ENCODE results near the gene SLC10A2. TPM values are rescaled to one million over a fixed set of nuclear protein-coding genes. Genes with fewer than 3 reads are reported as not detected.

The SLC10A2 gene
- total RNA-seq, 2 donors from 2014 or later: not detected

DNA sequence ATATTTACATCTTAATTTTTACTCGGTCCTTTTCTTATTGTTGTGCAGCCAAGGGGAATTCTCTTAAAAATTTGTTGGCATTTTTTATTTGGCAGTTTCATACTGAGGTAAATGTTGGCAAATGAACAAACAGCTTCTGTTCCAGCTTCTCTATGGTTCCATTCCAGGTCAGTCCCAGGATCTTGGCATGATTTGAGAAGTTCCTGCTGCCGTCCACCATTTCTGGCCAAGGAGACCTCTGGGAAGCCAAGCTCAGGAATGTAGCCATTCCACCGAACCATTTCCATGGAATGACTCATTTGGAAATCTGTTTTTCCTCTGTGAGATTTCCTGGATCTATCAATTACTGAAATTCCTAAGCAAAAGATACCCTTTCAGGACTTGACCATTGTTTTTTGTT lies 43.9 kb downstream of the SLC10A2 start:
- no peak overlapping the region for H3K27ac ChIP-seq
- H3K4me3 ChIP-seq: no peak overlapping the region
- ATAC-seq (ENCODE audit: insufficient number of reproducible peaks, low FRiP score, low read depth): no peak
- H3K36me3 ChIP-seq: no peaks in the 10 kb centered on the region
- no peak for DNase-seq (ENCODE audit: low spot score)
- H3K4me1 ChIP-seq (ENCODE audit: control insufficient read depth in 1 of 2, low read depth in 2 of 2): no peaks in the 10 kb centered on the region
- TF ChIP-seq, protein P1, sequence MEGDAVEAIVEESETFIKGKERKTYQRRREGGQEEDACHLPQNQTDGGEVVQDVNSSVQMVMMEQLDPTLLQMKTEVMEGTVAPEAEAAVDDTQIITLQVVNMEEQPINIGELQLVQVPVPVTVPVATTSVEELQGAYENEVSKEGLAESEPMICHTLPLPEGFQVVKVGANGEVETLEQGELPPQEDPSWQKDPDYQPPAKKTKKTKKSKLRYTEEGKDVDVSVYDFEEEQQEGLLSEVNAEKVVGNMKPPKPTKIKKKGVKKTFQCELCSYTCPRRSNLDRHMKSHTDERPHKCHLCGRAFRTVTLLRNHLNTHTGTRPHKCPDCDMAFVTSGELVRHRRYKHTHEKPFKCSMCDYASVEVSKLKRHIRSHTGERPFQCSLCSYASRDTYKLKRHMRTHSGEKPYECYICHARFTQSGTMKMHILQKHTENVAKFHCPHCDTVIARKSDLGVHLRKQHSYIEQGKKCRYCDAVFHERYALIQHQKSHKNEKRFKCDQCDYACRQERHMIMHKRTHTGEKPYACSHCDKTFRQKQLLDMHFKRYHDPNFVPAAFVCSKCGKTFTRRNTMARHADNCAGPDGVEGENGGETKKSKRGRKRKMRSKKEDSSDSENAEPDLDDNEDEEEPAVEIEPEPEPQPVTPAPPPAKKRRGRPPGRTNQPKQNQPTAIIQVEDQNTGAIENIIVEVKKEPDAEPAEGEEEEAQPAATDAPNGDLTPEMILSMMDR (IDR thresholded peaks at IDR 0.05): no peak
- no peaks in the 10 kb centered on the region for H3K9me3 ChIP-seq
- H3K27me3 ChIP-seq (replicated peaks; ENCODE audit: insufficient read depth): no peaks in the 10 kb centered on the region

DNA sequence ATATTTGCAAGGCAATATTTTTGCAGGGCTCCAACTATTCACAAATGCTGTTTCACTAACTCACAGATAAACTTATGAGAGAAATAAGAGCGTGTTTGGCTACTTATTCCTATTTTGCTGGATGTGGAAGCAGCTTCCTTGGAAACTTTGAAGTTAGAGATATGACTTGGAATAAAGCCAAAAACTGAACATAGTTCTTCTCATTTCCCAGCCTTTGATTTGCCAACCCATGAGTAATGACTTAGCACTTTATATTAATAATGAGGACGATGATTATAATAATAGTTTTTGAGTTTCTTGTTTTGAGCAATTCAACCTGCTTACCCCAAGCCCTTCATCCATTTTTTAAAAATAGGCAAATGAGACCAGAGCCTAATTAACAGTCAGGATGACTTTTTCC lies 47.7 kb downstream of the SLC10A2 start:
- ATAC-seq (ENCODE audit: insufficient number of reproducible peaks, low FRiP score, low read depth): no peak

DNA sequence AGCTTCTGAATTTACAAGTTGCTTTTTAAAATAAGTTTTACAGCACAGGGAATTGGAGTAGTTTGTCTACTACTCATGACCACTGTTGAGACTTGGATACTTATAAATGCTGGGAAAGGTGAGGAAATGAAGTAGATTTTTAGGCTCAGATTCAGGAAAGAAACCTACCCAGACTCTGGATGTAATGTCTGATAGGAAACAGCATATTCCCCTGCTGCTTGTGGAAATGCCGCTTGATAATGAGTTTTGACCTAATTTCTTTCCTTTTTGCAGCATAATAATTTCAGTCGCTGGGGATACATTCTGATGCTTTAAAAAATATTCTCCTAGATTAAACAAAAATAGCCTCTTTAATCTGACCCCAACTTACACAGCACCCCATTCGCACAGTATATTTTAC lies 53.6 kb downstream of the SLC10A2 start:
- DNase-seq (ENCODE audit: low spot score): no peak
- TF ChIP-seq, protein P1 (IDR thresholded peaks at IDR 0.05): no peak
- no peak for ATAC-seq (ENCODE audit: insufficient number of reproducible peaks, low FRiP score, low read depth)
- Histone ChIP-seq H3K4me1 (ENCODE audit: control insufficient read depth in 1 of 2, low read depth in 2 of 2) (no peaks in the 10 kb centered on the region), H3K9me3 (no peaks in the 10 kb centered on the region), H3K36me3 (no peaks in the 10 kb centered on the region), H3K4me3 (no peak overlapping the region), H3K27me3 (replicated peaks; ENCODE audit: insufficient read depth) (no peaks in the 10 kb centered on the region), H3K27ac (no peak overlapping the region)

More for the DNA sequence above, 47.7 kb downstream of the SLC10A2 start:
- TF ChIP-seq, protein P1 (IDR thresholded peaks at IDR 0.05): no peak
- Histone ChIP-seq H3K27me3 (replicated peaks; ENCODE audit: insufficient read depth) (no peaks in the 10 kb centered on the region), H3K9me3 (no peaks in the 10 kb centered on the region), H3K36me3 (no peaks in the 10 kb centered on the region), H3K27ac (no peak overlapping the region), H3K4me3 (no peak overlapping the region), H3K4me1 (ENCODE audit: control insufficient read depth in 1 of 2, low read depth in 2 of 2) (no peaks in the 10 kb centered on the region)
- DNase-seq (ENCODE audit: low spot score): no peak

DNA sequence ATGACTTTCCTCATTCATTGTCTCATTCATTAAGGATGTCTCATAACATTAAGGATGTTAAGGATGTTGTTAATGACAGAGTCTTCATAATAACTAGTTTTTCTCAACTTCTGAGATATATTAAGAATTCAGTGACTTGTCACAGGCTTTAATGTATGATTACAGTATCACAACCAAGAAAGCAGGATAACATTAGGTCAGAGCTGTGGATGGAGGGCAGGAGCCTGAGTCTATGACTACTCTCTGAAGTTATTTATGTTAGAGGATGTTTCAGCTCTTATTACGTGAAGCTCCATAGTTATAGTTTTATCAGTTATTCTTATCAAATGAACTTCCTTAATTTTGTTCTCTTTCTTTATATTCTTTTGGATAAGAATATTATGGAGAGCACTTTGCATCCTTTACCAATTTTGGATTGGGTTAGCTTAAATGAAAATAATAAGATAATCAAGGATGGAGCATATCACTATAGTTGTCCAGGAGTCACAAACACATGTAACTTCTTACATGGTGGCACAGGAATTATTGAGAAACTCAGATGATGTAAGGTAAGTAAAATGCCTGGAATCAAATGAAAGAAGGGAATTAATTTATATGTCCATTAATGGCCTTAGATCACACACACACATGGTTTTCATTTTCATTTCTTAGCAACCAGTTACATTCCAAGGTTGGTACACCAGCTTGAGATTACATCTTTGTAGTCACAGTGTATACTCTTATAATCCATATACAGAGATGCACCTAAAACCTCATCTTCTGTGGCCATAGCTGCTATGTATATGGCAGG lies 57.0 kb downstream of the SLC10A2 start:
- no peak overlapping the region for H3K27ac ChIP-seq
- H3K4me1 ChIP-seq (ENCODE audit: control insufficient read depth in 1 of 2, low read depth in 2 of 2): no peaks in the 10 kb centered on the region
- ATAC-seq (ENCODE audit: insufficient number of reproducible peaks, low FRiP score, low read depth): no peak
- no peaks in the 10 kb centered on the region for H3K9me3 ChIP-seq
- no peak for DNase-seq (ENCODE audit: low spot score)
- H3K4me3 ChIP-seq: no peak overlapping the region
- H3K36me3 ChIP-seq: no peaks in the 10 kb centered on the region
- TF ChIP-seq, protein P1 (IDR thresholded peaks at IDR 0.05): no peak
- no peaks in the 10 kb centered on the region for H3K27me3 ChIP-seq (replicated peaks; ENCODE audit: insufficient read depth)

DNA sequence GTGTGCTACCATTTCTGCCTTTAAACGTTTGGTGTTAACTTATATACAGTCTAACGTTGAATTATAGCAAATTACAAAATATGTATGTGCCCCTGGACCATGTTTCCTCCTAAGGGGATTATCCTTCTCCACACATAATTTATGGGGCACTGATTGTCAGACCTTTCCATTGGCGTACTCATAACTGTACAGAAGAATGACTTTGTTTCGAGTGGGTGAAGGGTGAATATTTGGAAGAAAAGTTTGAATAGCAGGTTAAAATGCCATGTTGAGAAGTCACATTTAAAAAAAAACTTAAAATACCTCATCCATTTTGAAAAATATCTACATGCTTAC lies 58.8 kb downstream of the SLC10A2 start:
- H3K36me3 ChIP-seq: no peaks in the 10 kb centered on the region
- H3K27ac ChIP-seq: no peak overlapping the region
- H3K4me3 ChIP-seq: no peak overlapping the region
- ATAC-seq (ENCODE audit: insufficient number of reproducible peaks, low FRiP score, low read depth) (no peak), DNase-seq (ENCODE audit: low spot score) (no peak)
- no peaks in the 10 kb centered on the region for H3K27me3 ChIP-seq (replicated peaks; ENCODE audit: insufficient read depth)
- H3K9me3 ChIP-seq: no peaks in the 10 kb centered on the region
- no peaks in the 10 kb centered on the region for H3K4me1 ChIP-seq (ENCODE audit: control insufficient read depth in 1 of 2, low read depth in 2 of 2)
- TF ChIP-seq, protein P1 (IDR thresholded peaks at IDR 0.05): no peak

Data from thoracic aorta (tissue), 2 donors.